Brain pericyte (primary cell): ENCODE data around the gene KCNJ12.
"Not testable (repeated sequence)": the region's sequence is repeated elsewhere in the genome, so short reads cannot be mapped to it uniquely, and the experiment has no call there.

ENCODE experiments used
- DNase-seq: peaks from one replicate; pipeline ENCODE4 v3.0.0-alpha.2; 2012; ENCODE audit warnings: low read depth, low spot score

The KCNJ12 gene

GRCh38 chr17:21376081-21376758, at the start of gene KCNJ12:
Gene KCNJ12 (plus strand): TSS chr17:21376357. CDS start chr17:21415343, 38,986 bp downstream.
- no peak for DNase-seq

- DNase-seq = not testable (repeated sequence)
Measured at GRCh38 chr17:21327921-21328320, 48.2 kb upstream of the KCNJ12 start.

DNA sequence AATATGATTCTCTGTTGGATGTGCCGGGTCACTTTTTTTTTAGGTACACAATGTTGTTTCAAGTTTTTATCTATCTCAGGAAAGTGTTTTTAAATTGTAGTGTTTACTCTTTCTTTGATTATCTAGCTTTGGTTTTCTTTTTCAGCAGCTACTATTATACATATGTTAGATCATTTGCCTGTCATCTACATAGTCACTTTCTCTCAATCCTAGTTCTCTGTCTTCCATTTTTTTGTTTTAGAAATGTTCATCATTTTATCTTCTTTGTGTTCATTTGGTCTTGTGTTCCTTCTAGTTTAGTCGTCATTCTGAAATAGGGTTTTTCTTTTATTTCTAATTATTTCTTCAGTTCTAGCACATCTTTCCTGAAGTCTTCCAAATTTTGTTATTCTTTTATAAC, 47.4 kb upstream of the KCNJ12 start:
- not testable (repeated sequence) for DNase-seq

DNA sequence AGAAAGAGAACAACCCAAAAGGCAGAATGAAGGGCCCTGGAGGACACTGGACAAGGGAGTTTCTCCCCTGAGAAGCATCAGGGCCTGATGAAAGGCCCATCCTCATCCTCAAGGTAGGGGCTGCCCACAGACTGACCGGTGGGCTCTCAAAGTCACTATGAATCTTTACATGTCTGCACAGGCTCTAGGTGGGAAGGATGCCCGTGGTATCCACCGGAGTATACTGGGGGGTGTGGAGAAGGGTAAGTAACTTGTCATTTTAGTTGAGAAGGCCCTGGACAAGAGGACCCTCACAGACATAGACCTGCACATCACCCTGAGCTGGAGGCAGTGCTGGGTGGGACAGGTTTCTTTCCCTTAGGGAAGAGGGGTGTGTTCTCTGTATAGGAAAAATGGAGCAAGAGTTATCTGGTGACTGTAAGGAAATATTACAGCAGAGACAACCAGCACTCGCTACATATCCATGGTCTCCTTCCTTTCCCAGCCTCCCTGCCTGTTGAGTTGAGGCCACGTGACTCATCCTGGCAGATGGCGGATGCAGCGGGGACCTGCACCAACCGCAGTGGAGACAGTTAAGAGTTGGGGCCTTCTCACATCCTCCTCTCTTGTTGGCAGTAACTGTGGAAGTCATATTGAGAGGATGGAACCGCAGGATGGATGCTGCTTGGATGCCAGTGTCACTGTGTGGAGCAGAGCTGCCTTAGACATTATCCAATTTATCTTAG, 45.6 kb upstream of the KCNJ12 start:
- no peak for DNase-seq

- not testable (repeated sequence) for DNase-seq
Measured at GRCh38 chr17:21336541-21337294, 39.4 kb upstream of the KCNJ12 start.

DNA sequence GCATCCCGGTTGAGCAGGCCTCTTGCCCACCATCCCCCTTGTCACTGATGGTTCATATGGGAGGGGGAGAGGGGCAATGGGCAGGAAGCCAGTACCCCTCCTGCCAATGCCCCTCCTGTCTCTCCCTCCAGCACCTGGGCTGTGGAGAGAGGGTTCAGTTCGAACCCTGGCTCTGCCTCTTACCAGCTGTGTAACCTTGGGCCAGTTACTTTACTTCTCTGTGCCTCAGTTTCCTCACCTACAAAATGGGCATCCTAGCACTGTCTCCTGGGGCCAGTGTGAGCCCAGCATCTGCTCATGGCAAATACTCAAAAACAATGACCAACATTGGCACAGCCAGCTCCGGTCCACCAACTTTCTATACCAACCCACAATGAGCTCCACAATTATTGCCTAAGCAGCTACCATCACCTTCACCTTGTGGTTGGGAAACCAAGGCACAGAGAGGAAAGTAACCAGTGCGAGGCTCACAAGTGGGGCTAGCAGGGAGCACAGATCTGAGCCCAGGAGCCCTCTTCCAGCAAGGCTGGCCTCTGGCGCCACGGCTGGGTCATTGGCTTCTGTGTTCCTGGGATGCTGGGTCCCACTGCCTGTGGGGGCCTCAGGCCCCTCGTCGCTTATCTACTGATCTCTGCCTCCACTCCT, 38.1 kb upstream of the KCNJ12 start:
- not testable (repeated sequence) for DNase-seq

DNA sequence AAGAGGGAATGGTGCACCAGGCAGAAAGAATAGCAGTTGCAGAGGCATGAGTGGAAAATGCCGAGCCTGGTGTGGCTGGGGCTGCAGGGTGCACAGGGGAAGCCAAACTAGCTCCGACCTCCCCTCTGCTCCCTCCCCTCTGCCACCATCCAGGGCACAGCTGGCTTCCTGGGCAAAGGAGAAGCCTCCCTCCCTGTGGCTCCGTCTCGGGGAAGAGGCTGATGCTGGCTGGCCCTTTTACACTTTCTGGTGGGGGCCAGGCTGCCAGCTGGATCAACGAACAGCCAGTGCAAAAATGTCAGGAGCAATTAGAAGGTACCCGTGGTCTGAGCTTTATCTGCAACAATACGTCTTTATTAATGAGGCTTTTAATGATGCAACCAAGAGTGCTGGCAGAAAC, 37.1 kb upstream of the KCNJ12 start:
- no peak for DNase-seq

DNA sequence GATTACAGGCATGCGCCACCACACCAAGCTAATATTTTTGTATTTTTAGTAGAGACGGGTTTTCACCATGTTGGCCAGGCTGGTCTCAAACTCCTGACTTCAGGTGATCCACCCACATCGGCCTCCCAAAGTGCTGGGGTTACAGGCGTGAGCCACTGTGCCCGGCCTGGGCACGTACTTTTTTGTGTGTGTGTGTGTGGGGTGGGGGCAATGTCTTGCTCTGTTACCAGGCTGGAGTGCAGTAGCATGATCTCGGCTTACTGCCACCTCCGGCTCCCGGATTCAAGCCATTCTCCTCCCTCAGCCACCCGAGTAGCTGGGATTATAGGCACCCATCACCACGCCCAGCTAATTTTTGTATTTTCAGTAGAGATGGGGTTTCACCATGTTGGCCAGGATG, 36.6 kb upstream of the KCNJ12 start:
- DNase-seq = not testable (repeated sequence)

DNA sequence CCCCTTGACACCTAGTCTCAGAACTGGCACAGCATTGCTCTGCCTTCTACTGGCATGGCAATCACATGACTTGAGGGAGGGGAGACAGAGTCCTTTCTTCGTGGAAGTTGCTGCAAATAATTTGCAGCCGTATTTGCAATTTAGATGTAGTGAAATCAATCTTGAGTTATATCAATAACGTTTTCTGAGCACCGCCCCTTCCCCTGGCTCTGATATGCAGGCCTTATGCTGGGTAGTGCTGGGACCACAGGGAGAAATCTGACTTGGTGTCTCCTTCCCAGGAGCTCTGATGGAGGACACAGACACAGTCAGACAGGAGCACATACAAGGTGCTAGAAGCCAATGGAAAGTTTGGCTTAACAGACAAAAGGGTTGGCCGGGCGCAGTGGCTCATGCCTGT, 35.8 kb upstream of the KCNJ12 start:
- DNase-seq = not testable (repeated sequence)

DNA sequence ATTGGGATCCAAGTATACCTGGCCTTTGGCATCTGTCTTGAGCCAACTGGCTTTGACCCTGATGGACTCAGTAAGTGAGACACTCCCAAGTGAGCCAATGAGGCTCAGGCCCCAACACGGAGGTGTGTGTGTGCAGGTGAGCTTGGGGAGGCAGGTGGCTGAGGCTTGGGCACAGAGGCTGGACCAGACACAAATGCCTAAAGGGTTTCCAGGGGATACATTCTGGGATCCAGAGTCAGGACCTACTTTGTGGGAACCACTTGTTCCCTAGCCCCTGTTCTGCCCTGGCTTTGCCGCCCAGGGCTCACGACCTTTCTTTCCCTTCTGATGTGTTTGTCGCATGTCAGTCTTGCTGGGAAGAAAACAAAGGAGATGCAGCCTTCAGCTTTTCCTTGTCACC, 34.9 kb upstream of the KCNJ12 start:
- DNase-seq = not testable (repeated sequence)

DNA sequence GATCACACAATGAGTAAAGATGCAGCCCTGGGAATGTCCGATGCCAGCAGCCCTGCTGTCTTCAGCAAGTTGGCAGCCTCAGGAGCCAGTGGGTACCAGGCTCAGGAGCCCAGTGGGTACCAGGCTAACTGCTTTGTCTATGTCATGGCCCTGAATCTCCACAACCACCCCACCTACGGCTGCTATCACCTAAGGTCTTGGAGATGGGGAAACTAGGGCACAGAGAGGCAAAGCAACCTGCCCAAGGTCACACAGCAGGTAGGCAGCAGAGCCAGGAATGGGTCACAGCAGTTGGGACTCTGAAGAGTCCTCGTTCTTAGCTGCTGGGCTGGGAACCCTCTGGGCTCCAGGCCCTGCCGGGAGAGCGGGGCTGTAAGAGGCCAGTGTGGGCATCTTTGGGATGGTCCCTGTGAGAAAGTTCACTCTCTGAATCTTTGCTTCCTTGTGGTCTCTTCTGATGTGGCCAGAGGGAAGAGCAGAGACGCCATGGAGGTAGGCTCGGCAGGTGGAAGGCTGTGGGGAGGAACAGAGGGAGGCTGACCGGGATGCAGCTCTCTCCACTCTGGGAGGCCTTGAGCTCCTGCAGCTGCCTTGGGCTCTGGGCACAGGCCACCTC, 34.1 kb upstream of the KCNJ12 start:
- not testable (repeated sequence) for DNase-seq

DNA sequence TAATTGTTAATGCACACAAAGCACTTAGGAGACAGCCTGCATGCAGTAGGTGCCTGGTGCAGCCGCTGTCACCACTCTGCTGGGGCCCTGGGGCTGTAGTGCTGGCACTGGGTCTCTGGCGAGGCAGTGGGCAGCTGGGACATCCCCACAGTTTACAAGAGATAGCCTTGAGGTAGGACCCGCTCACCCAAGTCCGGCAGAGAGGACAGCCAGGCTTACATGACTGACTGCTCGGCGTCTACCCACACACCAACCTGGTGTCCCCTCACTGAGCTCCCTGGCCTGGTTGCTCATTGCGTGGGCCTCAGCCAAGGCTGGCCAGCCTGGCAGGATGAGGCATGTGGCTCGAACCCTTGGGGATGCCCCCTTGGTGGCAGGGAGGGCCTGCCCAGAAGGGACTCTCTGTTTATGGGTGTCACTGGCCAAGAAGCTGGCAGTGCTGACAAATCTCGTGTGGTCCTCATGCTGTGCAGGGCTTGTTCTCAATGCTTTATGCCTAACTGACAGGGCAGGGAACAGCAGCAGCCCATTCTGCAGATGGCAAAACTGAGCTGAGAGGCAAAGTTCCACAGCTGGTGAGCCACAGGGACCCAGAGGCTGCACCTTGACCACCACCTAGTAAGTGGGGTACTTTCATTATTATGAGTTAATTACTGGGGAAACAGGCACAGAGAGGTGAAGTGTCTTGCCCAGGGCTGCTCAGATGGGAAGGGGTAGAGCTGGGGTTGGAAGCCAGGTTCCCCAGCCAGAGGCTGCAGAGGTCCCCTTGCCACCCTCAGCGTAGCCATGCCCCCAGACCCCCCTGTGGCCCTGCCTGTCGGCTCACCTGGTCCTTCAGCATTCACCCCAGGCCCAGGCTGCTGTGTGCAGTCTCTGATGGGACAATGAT, 32.9 kb upstream of the KCNJ12 start:
- not testable (repeated sequence) for DNase-seq

GRCh38 chr17:21344801-21345200, 31.4 kb upstream of the KCNJ12 start:
- not testable (repeated sequence) for DNase-seq

DNA sequence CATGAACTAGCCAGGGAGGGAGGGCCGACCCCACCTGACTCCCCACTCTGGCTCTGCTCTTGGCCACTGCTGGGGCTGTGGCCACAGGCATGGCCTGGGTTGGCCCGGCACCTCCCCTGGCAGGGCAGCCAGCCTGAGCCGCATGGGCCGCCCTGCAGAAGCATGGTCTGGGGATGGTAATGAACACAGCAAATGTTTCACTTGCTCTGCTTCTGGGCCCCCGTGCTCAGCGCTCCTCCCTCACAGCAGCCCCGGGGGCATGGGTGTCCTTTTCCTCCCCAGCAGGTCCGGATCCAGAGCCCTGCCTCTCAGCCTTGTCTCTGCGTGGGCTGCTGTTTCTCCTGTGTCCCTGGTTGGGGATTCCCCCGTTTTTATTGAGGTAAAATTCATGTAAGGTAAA, 30.9 kb upstream of the KCNJ12 start:
- DNase-seq = no peak

GRCh38 chr17:21346107-21346506, 30.1 kb upstream of the KCNJ12 start:
- not testable (repeated sequence) for DNase-seq

DNA sequence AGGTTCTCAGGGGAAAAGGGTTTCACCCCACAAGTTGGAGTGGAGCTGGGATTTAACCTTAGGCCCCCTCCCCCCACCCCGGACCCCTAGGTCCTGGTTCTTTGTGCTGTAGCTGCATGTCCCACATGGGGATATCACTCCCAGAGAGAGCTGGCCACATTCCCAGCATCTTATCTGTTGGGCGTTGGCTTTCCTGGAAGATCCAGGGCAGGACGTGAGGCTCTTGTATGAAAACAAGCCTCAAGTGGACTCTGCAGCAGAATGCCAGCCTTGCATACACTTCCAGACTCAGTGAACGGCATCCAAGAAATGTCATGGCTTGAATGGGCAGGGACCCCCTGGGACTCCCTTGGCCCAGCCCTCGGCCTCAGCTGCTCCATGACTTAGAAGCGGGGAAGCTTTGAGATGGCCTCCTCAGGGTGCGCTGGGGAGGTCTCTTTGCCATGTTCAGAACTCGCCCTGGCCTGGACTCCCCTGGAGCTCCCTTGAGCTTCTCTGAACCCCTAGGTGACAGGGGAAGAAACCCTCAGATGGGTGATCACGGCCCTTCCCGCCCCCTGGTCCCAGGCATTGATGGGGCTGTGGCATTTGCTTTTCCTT, 29.4 kb upstream of the KCNJ12 start:
- not testable (repeated sequence) for DNase-seq

- DNase-seq = not testable (repeated sequence)
Measured at GRCh38 chr17:21347660-21348059, 28.5 kb upstream of the KCNJ12 start.

- not testable (repeated sequence) for DNase-seq
Measured at GRCh38 chr17:21348081-21348925, 27.9 kb upstream of the KCNJ12 start.

- not testable (repeated sequence) for DNase-seq
Measured at GRCh38 chr17:21348926-21349261, 27.3 kb upstream of the KCNJ12 start.
